Lower lobe of right lung (tissue), 2 donors: ENCODE measurements around the gene PRIM2. TPM values are rescaled to one million over a fixed set of nuclear protein-coding genes. Genes with fewer than 3 reads are reported as not detected.
"Not testable (repeated sequence)": the region's sequence is repeated elsewhere in the genome, so short reads cannot be mapped to it uniquely, and the experiment has no call there.

Source experiments
- ATAC-seq, 2 donors: fragments of 200-7000 bp; cut with Tn5 transposase; one replicate each; pipeline ENCODE4 v1.9.1; 2020 to 2022; ENCODE audit warnings: mild to moderate bottlenecking in 2 of 2, moderate library complexity in 2 of 2
- DNase-seq: peaks from one replicate; pipeline ENCODE4 v3.0.0-alpha.2; 2020
- H3K27ac ChIP-seq: fragments of 200-600 bp; one replicate; pipeline ENCODE4 v1.8.0; 2022
- H3K27me3 ChIP-seq: fragments of 200-600 bp; one replicate; pipeline ENCODE4 v1.8.0; 2022; ENCODE audit warnings: low read depth
- H3K36me3 ChIP-seq: fragments of 200-600 bp; one replicate; pipeline ENCODE4 v1.8.0; 2022; ENCODE audit warnings: mild to moderate bottlenecking
- H3K4me1 ChIP-seq: fragments of 200-600 bp; one replicate; pipeline ENCODE4 v1.8.0; 2022
- H3K4me3 ChIP-seq: fragments of 200-600 bp; one replicate; pipeline ENCODE4 v1.8.0; 2022; ENCODE audit warnings: mild to moderate bottlenecking
- H3K9me3 ChIP-seq: fragments of 200-600 bp; one replicate; pipeline ENCODE4 v1.8.0; 2022
- CTCF ChIP-seq: fragments of 200-600 bp; IDR thresholded peaks from one replicate; pipeline ENCODE4 v1.8.0; 2022; ENCODE audit warnings: antibody characterized with exemption, mild to moderate bottlenecking
- intact Hi-C: fragments of 100-400 bp; cut with DNase I; formaldehyde crosslinking; loops from one replicate; pipeline ENCODE4 v1.11.0; 2022
- total RNA-seq: library from RNA; stranded (reverse); fragmentation: NEBNext Ultra II Directional; extraction: Animal tissue kit (Norgen Biotek cat#: 25700); gene quantifications from one replicate; pipeline ENCODE4 v1.2.1, GENCODE V29; 2021
- donor health status: DM: no; HTN: yes; CAD: no; lungs with severe emphysema.

PRIM2 gene
- total RNA-seq, 1 donor from 2014 or later, result 9.1 TPM

- ATAC-seq, intact Hi-C loops, H3K27me3 ChIP-seq, H3K4me1 ChIP-seq, H3K9me3 ChIP-seq, DNase-seq, H3K27ac ChIP-seq, H3K36me3 ChIP-seq, H3K4me3 ChIP-seq: not testable (repeated sequence)
These were observed 132.2 kb downstream of the PRIM2 start for GRCh38 chr6:57449496-57450066.

GRCh38 chr6:57459781-57460180 is 142.4 kb downstream of the PRIM2 start:
- ATAC-seq, H3K9me3 ChIP-seq, H3K27me3 ChIP-seq, DNase-seq, intact Hi-C loops, H3K4me3 ChIP-seq, H3K4me1 ChIP-seq, H3K36me3 ChIP-seq, H3K27ac ChIP-seq: not testable (repeated sequence)

GRCh38 chr6:57461022-57461421 is 143.6 kb downstream of the PRIM2 start:
- H3K27ac ChIP-seq, H3K4me3 ChIP-seq, DNase-seq, ATAC-seq, H3K36me3 ChIP-seq, intact Hi-C loops, H3K4me1 ChIP-seq, H3K9me3 ChIP-seq, H3K27me3 ChIP-seq: not testable (repeated sequence)

- H3K9me3 ChIP-seq, ATAC-seq, H3K27ac ChIP-seq, H3K27me3 ChIP-seq, H3K36me3 ChIP-seq, H3K4me3 ChIP-seq, intact Hi-C loops, H3K4me1 ChIP-seq, DNase-seq: not testable (repeated sequence)
These were observed 146.4 kb downstream of the PRIM2 start for GRCh38 chr6:57463809-57464208.

GRCh38 chr6:57465968-57466367 is 148.5 kb downstream of the PRIM2 start:
- H3K4me3 ChIP-seq, DNase-seq, H3K4me1 ChIP-seq, H3K27ac ChIP-seq, ATAC-seq, H3K27me3 ChIP-seq, intact Hi-C loops, H3K36me3 ChIP-seq, H3K9me3 ChIP-seq: not testable (repeated sequence)

- Histone ChIP-seq H3K27me3 (no peaks in the 10 kb centered on the region), H3K27ac (no peak overlapping the region), H3K4me1 (peaks cover 5% of the 10 kb centered on the region), H3K9me3 (peaks cover 4% of the 10 kb centered on the region), H3K4me3 (no peak overlapping the region), H3K36me3 (no peaks in the 10 kb centered on the region)
- DNase-seq (no peak), ATAC-seq (no peak)
- intact Hi-C loops, result no loop called here
- no peak for TF ChIP-seq CTCF
These were observed 151.6 kb downstream of the PRIM2 start for GRCh38 chr6:57469072-57469471.

- H3K9me3 ChIP-seq, intact Hi-C loops, ATAC-seq, H3K27me3 ChIP-seq, H3K27ac ChIP-seq, H3K4me1 ChIP-seq, DNase-seq, H3K4me3 ChIP-seq, H3K36me3 ChIP-seq: not testable (repeated sequence)
These were observed 152.7 kb downstream of the PRIM2 start for GRCh38 chr6:57470148-57470547.

GRCh38 chr6:57471314-57471864 is 154.0 kb downstream of the PRIM2 start:
- H3K4me3 ChIP-seq, H3K36me3 ChIP-seq, H3K27me3 ChIP-seq, DNase-seq, H3K27ac ChIP-seq, ATAC-seq, H3K9me3 ChIP-seq, intact Hi-C loops, H3K4me1 ChIP-seq: not testable (repeated sequence)

- H3K27ac ChIP-seq, H3K4me1 ChIP-seq, DNase-seq: not testable (repeated sequence)
These were observed 155.5 kb downstream of the PRIM2 start for GRCh38 chr6:57472861-57473362.

GRCh38 chr6:57474862-57475475 is 157.5 kb downstream of the PRIM2 start:
- H3K27ac ChIP-seq, H3K36me3 ChIP-seq, H3K4me3 ChIP-seq, DNase-seq, H3K27me3 ChIP-seq, H3K9me3 ChIP-seq, H3K4me1 ChIP-seq, intact Hi-C loops, ATAC-seq: not testable (repeated sequence)

More at GRCh38 chr6:57472861-57473362, 155.5 kb downstream of the PRIM2 start:
- H3K27me3 ChIP-seq, ATAC-seq, H3K36me3 ChIP-seq, intact Hi-C loops, H3K4me3 ChIP-seq, H3K9me3 ChIP-seq: not testable (repeated sequence)

- H3K36me3 ChIP-seq, DNase-seq, ATAC-seq, H3K9me3 ChIP-seq, H3K4me1 ChIP-seq, H3K27ac ChIP-seq, H3K27me3 ChIP-seq, H3K4me3 ChIP-seq, intact Hi-C loops: not testable (repeated sequence)
These were observed 158.2 kb downstream of the PRIM2 start for GRCh38 chr6:57475656-57476055.

- H3K4me3 ChIP-seq, H3K4me1 ChIP-seq, intact Hi-C loops, ATAC-seq, DNase-seq, H3K36me3 ChIP-seq, H3K27ac ChIP-seq, H3K27me3 ChIP-seq, H3K9me3 ChIP-seq: not testable (repeated sequence)
These were observed 162.8 kb downstream of the PRIM2 start for GRCh38 chr6:57480194-57480593.

- intact Hi-C loops, H3K36me3 ChIP-seq, DNase-seq, ATAC-seq, H3K9me3 ChIP-seq, H3K4me1 ChIP-seq, H3K27ac ChIP-seq, H3K4me3 ChIP-seq, H3K27me3 ChIP-seq: not testable (repeated sequence)
These were observed 163.7 kb downstream of the PRIM2 start for GRCh38 chr6:57481121-57481520.
